NCI-H1417 treated with DMSO at 0.1 percent for 48 hours (cell line): Measurements from ENCODE around the gene LYZL4.

Experiments used
- DNase-seq: peaks from one replicate; lab custom pipeline; 2025; lab: John Stamatoyannopoulos, UW

Gene LYZL4

GRCh38 chr3:42425736-42426407, 15.5 kb upstream of the LYZL4 start:
- DNase-seq = no peak

GRCh38 chr3:42424911-42425310, 14.5 kb upstream of the LYZL4 start:
- DNase-seq = no peak

- DNase-seq = no peak
Observed at GRCh38 chr3:42421818-42422796, 11.7 kb upstream of the LYZL4 start.

- no peak for DNase-seq
Observed at GRCh38 chr3:42419563-42419962, 9.2 kb upstream of the LYZL4 start.

- no peak for DNase-seq
Observed at GRCh38 chr3:42412526-42413155, 2.2 kb upstream of the LYZL4 start.

- no peak for DNase-seq
Observed at GRCh38 chr3:42411429-42411828, 1.0 kb upstream of the LYZL4 start.

- DNase-seq = no peak
Observed at GRCh38 chr3:42408156-42408555, 2.3 kb downstream of the LYZL4 start.

GRCh38 chr3:42406727-42407450, 3.5 kb downstream of the LYZL4 start:
- DNase-seq = no peak

GRCh38 chr3:42405857-42406256, 4.6 kb downstream of the LYZL4 start:
- no peak for DNase-seq

GRCh38 chr3:42403737-42404136, 6.7 kb downstream of the LYZL4 start:
- DNase-seq = no peak

GRCh38 chr3:42402394-42403096, 7.9 kb downstream of the LYZL4 start:
- DNase-seq = no peak

- no peak for DNase-seq
Observed at GRCh38 chr3:42398080-42398479, 12.3 kb downstream of the LYZL4 start.

- DNase-seq = no peak
Observed at GRCh38 chr3:42397644-42398043, 12.8 kb downstream of the LYZL4 start.

GRCh38 chr3:42394579-42395288, 15.7 kb downstream of the LYZL4 start:
- no peak for DNase-seq

GRCh38 chr3:42387802-42388651, 22.4 kb downstream of the LYZL4 start:
- DNase-seq = no peak

GRCh38 chr3:42381551-42382082, 28.8 kb downstream of the LYZL4 start:
- DNase-seq = no peak

GRCh38 chr3:42377681-42378080, 32.7 kb downstream of the LYZL4 start:
- DNase-seq = no peak

- DNase-seq = no peak
Observed at GRCh38 chr3:42376344-42376798, 34.0 kb downstream of the LYZL4 start.

- no peak for DNase-seq
Observed at GRCh38 chr3:42375121-42375800, 35.1 kb downstream of the LYZL4 start.
